OCI-LY7 (cell line): Measurements from ENCODE around the gene ANKS6. TPM values are rescaled to one million over a fixed set of nuclear protein-coding genes. Genes with fewer than 3 reads are reported as not detected.

Experiments
- BruUV-seq: library from RNA; stranded (reverse); fragments of 400-500 nt; replicated peaks from 2 replicates; lab custom pipeline; 2021; lab: Mats Ljungman, UMichigan
- CTCF ChIA-PET: fragments of 300-600 bp; sonication (Branson Sonifier 250); formaldehyde crosslinking; loops from one replicate; lab custom pipeline; 2022; ENCODE audit warnings: antibody characterized with exemption; ENCODE audit not compliant: unreplicated experiment; lab: Charles Lee
- POLR2A ChIA-PET: fragments of 300-600 bp; sonication (Branson Sonifier 250); formaldehyde crosslinking; loops from one replicate; lab custom pipeline; 2022; ENCODE audit warnings: antibody characterized with exemption; lab: Charles Lee
- DNase-seq: peaks from one replicate; pipeline ENCODE4 v3.0.0-alpha.2; 2015; ENCODE audit warnings: low spot score
- H2AFZ ChIP-seq: fragments of 200-600 bp; sonication (generic), shearing (Covaris generic); 2 replicates; pipeline ENCODE4 v1.6.1; 2014; ENCODE audit warnings: mild to moderate bottlenecking, antibody characterized with exemption, low read length, moderate library complexity
- H3K27ac ChIP-seq: fragments of 200-600 bp; sonication (generic); 2 replicates; pipeline ENCODE4 v1.5.1; 2014; ENCODE audit warnings: mixed run types, low read depth, mild to moderate bottlenecking, moderate library complexity, low read length, inconsistent platforms; ENCODE audit not compliant: poor library complexity, severe bottlenecking
- H3K36me3 ChIP-seq: fragments of 200-600 bp; sonication (generic); 2 replicates; pipeline ENCODE4 v1.6.1; 2014; ENCODE audit warnings: mild to moderate bottlenecking, antibody characterized with exemption, low read length, moderate library complexity, mixed read lengths; ENCODE audit not compliant: insufficient read depth
- H3K4me1 ChIP-seq: fragments of 200-600 bp; sonication (generic); 2 replicates; pipeline ENCODE4 v1.5.1; 2014; ENCODE audit warnings: mild to moderate bottlenecking, low read length; ENCODE audit not compliant: insufficient read depth, poor library complexity, severe bottlenecking
- H3K4me2 ChIP-seq: fragments of 200-600 bp; sonication (generic); 2 replicates; pipeline ENCODE4 v1.6.1; 2014; ENCODE audit warnings: mild to moderate bottlenecking, low read length
- H3K4me3 ChIP-seq: fragments of 200-600 bp; sonication (generic); 2 replicates; pipeline ENCODE4 v1.5.1; 2014; ENCODE audit warnings: mild to moderate bottlenecking, low read depth, low read length; ENCODE audit not compliant: poor library complexity, severe bottlenecking
- H3K79me2 ChIP-seq: fragments of 200-600 bp; sonication (generic); 2 replicates; pipeline ENCODE4 v1.6.1; 2016; ENCODE audit warnings: low read depth, mild to moderate bottlenecking, low read length, moderate library complexity, mixed read lengths; ENCODE audit not compliant: insufficient read depth
- H3K9me2 ChIP-seq: fragments of 200-600 bp; sonication (generic); 2 replicates; pipeline ENCODE4 v1.6.1; 2016; ENCODE audit warnings: mild to moderate bottlenecking, low read length, mixed read lengths; ENCODE audit not compliant: insufficient read depth
- H3K9me3 ChIP-seq: fragments of 200-600 bp; sonication (generic); 2 replicates; pipeline ENCODE4 v1.6.1; 2014; ENCODE audit warnings: mild to moderate bottlenecking, mixed run types, low read length, mixed read lengths
- H4K20me1 ChIP-seq: fragments of 200-600 bp; sonication (generic); 2 replicates; pipeline ENCODE4 v1.6.1; 2014; ENCODE audit warnings: mild to moderate bottlenecking, antibody characterized with exemption, low read length, moderate library complexity, mixed read lengths; ENCODE audit not compliant: insufficient read depth
- EZH2phosphoT487 ChIP-seq: fragments of 200-600 bp; sonication (generic); IDR thresholded peaks from 2 replicates; pipeline ENCODE4 v1.6.1; 2018; ENCODE audit warnings: low read depth, borderline replicate concordance, mild to moderate bottlenecking, mixed run types, antibody characterized with exemption, low read length, moderate library complexity, mixed read lengths
- intact Hi-C: fragments of 100-400 bp; cut with micrococcal nuclease; formaldehyde crosslinking; loops from one replicate; pipeline ENCODE4 v1.10.0; 2022; ENCODE audit not compliant: unreplicated experiment
- total RNA-seq, 2 experiments: library from RNA; depleted of rRNA in 1 of 2; stranded (reverse); fragments of >200 nt in 1 of 2; shearing (Covaris generic) in 1 of 2; gene quantifications; 2 replicates each; pipeline ENCODE4 v1.2.3, GENCODE V29; 2014 to 2022
- TF ChIP-seq, protein P1 (sequence below): fragments of 200-600 bp; sonication (generic); conservative IDR thresholded peaks from 2 replicates; pipeline ENCODE4 v1.5.1; 2014; ENCODE audit warnings: mild to moderate bottlenecking, antibody characterized with exemption, low read length, moderate library complexity, mixed read lengths

ANKS6 gene
- total RNA-seq, 2 experiments from 2014 or later = 22.2 to 28.5 TPM

DNA sequence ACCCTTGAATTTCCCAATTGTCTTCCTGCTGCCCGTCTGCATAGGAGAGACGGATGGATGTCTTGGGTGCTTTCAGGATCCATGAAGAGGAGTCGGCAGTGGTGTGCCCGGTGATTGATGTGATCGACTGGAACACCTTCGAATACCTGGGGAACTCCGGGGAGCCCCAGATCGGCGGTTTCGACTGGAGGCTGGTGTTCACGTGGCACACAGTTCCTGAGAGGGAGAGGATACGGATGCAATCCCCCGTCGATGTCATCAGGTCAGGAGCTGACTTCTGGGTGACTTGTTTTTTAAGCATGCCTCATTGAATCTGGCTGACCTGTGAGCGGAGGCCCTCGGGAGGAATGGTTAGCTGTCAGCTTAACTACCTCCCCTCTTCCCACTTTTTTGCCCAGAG is 35.3 kb upstream of the ANKS6 start:
- H3K4me3 ChIP-seq = no peak overlapping the region
- H2AFZ ChIP-seq = no peak overlapping the region
- H3K4me2 ChIP-seq = no peak overlapping the region
- H3K79me2 ChIP-seq = no peaks in the 10 kb centered on the region
- BruUV-seq = no TSS peak
- no peak for DNase-seq
- ChIA-PET CTCF (no interaction called here), POLR2A (no interaction called here)
- H4K20me1 ChIP-seq = no peaks in the 10 kb centered on the region
- TF ChIP-seq, protein P1, sequence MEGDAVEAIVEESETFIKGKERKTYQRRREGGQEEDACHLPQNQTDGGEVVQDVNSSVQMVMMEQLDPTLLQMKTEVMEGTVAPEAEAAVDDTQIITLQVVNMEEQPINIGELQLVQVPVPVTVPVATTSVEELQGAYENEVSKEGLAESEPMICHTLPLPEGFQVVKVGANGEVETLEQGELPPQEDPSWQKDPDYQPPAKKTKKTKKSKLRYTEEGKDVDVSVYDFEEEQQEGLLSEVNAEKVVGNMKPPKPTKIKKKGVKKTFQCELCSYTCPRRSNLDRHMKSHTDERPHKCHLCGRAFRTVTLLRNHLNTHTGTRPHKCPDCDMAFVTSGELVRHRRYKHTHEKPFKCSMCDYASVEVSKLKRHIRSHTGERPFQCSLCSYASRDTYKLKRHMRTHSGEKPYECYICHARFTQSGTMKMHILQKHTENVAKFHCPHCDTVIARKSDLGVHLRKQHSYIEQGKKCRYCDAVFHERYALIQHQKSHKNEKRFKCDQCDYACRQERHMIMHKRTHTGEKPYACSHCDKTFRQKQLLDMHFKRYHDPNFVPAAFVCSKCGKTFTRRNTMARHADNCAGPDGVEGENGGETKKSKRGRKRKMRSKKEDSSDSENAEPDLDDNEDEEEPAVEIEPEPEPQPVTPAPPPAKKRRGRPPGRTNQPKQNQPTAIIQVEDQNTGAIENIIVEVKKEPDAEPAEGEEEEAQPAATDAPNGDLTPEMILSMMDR = no peak
- no peak for TF ChIP-seq EZH2phosphoT487
- H3K36me3 ChIP-seq = no peaks in the 10 kb centered on the region
- intact Hi-C loops = no loop called here
- no peaks in the 10 kb centered on the region for H3K9me3 ChIP-seq
- no peak overlapping the region for H3K27ac ChIP-seq
- H3K9me2 ChIP-seq = no peaks in the 10 kb centered on the region
- no peaks in the 10 kb centered on the region for H3K4me1 ChIP-seq

DNA sequence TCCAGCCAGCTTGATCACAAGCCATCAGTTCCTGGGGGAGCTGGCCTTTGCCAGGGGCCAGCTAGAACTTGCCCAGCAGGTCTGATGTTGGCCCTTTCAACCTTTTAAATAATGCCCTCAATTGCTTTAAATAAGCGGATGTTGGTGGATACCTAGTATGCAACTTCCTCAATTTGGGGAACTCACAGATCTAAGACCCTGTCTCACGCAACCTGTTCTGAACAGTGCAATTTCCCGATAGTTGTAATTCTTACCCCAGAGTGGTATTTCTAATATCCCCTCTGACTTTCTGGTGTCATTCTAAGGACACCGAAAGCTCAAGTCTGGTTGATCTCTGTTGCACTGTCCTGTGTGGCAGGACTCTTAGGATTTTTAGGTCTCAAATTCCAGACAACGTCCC is 34.2 kb upstream of the ANKS6 start:
- H3K4me3 ChIP-seq = no peak overlapping the region
- H3K79me2 ChIP-seq = no peaks in the 10 kb centered on the region
- no peak overlapping the region for H2AFZ ChIP-seq
- H3K4me1 ChIP-seq = no peaks in the 10 kb centered on the region
- no peaks in the 10 kb centered on the region for H4K20me1 ChIP-seq
- POLR2A ChIA-PET = no interaction called here
- CTCF ChIA-PET = no interaction called here
- no peak overlapping the region for H3K27ac ChIP-seq
- H3K4me2 ChIP-seq = no peak overlapping the region
- TF ChIP-seq EZH2phosphoT487 = no peak
- TF ChIP-seq, protein P1 = no peak
- BruUV-seq = no TSS peak
- no peak for DNase-seq
- H3K9me2 ChIP-seq = no peaks in the 10 kb centered on the region
- H3K36me3 ChIP-seq = no peaks in the 10 kb centered on the region
- intact Hi-C loops = no loop called here
- no peaks in the 10 kb centered on the region for H3K9me3 ChIP-seq

DNA sequence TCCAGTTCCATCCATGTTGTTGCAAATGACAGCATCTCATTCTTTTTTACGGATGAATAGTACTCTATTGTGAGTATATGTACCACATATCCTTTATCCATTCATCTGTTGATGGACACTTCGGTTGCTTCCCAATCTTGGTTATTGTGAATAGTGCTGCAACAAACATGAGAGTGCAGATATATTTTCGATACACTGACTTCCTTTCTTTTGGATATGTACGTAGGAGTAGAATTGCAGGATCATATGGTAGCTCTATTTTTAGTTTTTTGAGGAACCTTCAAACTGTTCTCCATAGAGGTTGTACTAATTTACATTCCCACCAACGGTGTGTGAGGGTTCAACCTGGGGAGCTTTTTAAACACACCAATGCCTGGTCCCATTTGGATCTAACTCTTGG is 33.4 kb upstream of the ANKS6 start:
- no TSS peak for BruUV-seq
- no peak overlapping the region for H3K27ac ChIP-seq
- ChIA-PET POLR2A (no interaction called here), CTCF (no interaction called here)
- H3K4me1 ChIP-seq = no peaks in the 10 kb centered on the region
- TF ChIP-seq EZH2phosphoT487 = no peak
- TF ChIP-seq, protein P1 = no peak
- DNase-seq = no peak
- H3K79me2 ChIP-seq = no peaks in the 10 kb centered on the region
- H3K4me3 ChIP-seq = no peak overlapping the region
- H3K9me2 ChIP-seq = no peaks in the 10 kb centered on the region
- H2AFZ ChIP-seq = no peak overlapping the region
- H3K4me2 ChIP-seq = no peak overlapping the region
- H4K20me1 ChIP-seq = no peaks in the 10 kb centered on the region
- intact Hi-C loops = no loop called here
- no peaks in the 10 kb centered on the region for H3K36me3 ChIP-seq
- H3K9me3 ChIP-seq = no peaks in the 10 kb centered on the region
